Measurements from ENCODE around the gene KCNH4.

The KCNH4 gene

DNA sequence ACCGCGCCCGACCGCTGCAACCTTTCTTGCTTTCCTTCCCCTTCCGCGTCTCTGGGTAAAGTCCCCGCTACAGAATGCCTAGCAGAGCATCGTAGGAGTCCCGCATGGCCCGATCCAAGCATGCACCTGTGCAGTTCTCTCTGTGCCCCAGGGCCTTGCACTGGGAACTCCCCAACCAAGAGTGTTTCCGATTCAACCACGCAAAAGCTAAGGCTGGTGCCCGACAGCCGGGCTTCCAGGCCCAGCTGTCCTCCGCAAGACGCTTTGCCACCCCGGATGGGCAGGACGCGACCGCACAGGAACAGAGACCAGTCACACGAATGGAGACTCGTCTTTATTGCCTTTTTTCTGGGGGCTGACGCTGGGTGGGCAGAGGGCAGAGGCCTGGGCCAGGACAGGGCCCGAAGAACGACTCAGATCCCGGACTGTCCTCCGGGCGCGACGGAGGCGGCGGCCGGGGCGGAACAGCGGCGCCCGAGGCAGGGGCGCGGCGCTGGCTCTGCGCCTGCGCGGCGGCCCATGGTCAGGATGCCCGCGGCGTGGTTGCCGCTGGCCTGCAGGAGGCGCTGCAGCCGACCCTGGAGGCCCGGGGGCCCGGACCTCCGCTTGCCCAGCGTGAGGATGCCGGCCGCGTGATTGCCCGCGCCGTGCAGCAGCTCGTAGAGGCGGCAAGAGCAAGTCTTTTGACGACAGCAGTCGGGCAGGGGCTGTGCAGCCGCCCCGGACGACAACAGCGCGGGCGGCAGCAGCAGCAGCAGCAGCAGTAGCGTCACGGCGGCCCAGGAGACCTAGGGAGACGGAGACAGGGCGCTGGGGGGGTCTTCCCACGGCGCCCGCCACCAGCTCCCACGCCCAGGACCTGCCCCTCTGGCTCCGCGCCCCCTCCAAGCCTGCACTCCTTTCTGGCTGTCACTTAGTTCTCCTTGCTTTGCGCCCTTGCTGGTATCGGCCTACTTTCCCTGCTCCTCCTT is 3.1 kb upstream of the KCNH4 start:
- Histone ChIP-seq H3K36me3 (ENCODE audit: control insufficient read depth in 2 of 2, insufficient read depth in 1 of 2, low read length in 2 of 2) (no peaks in the 10 kb centered on the region), H3K27ac (ENCODE audit: extremely low read depth, low read depth, low read length) (no peak overlapping the region; the same call in 1 of the 2 replicates), H3K4me1 (ENCODE audit: control insufficient read depth, insufficient read depth, low read length) (no peaks in the 10 kb centered on the region), H3K9me3 (ENCODE audit: control insufficient read depth, insufficient read depth, low read depth, low read length) (no peaks in the 10 kb centered on the region), H3K4me3 (ENCODE audit: low read depth, low read length) (peak overlapping the region; percentile 38)
- POLR2A ChIA-PET = interaction anchor here (0.6 to 1.0 kb wide), 2 partner anchors 8 to 91 kb away, joined by 4 to 11 read pairs; no protein-coding TSS in a partner anchor
- TF ChIP-seq, protein P1, sequence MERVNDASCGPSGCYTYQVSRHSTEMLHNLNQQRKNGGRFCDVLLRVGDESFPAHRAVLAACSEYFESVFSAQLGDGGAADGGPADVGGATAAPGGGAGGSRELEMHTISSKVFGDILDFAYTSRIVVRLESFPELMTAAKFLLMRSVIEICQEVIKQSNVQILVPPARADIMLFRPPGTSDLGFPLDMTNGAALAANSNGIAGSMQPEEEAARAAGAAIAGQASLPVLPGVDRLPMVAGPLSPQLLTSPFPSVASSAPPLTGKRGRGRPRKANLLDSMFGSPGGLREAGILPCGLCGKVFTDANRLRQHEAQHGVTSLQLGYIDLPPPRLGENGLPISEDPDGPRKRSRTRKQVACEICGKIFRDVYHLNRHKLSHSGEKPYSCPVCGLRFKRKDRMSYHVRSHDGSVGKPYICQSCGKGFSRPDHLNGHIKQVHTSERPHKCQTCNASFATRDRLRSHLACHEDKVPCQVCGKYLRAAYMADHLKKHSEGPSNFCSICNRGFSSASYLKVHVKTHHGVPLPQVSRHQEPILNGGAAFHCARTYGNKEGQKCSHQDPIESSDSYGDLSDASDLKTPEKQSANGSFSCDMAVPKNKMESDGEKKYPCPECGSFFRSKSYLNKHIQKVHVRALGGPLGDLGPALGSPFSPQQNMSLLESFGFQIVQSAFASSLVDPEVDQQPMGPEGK (tag by site-specific recombination; IDR thresholded peaks at IDR 0.05) = peak; percentile 32; the same call in 1 of the 2 replicates
- TF ChIP-seq ZFHX2 (tag by site-specific recombination; conservative IDR thresholded peaks at IDR 0.05) = peak; percentile 18; the same call in 1 of the 2 replicates
- TF ChIP-seq ZNF324 (tag by site-specific recombination; IDR thresholded peaks at IDR 0.05) = no peak
- no peak for TF ChIP-seq KLF17 (tag by site-specific recombination; IDR thresholded peaks at IDR 0.05)
- TF ChIP-seq ZNF18 (tag by site-specific recombination; IDR thresholded peaks at IDR 0.05) = no peak
- TF ChIP-seq ZBTB26 (tag by site-specific recombination; optimal IDR thresholded peaks at IDR 0.05) = no peak
- TF ChIP-seq ZNF133 (tag by site-specific recombination; IDR thresholded peaks at IDR 0.05) = no peak
- TF ChIP-seq ZNF394 (tag by site-specific recombination; IDR thresholded peaks at IDR 0.05; ENCODE audit: borderline replicate concordance) = no peak
- TF ChIP-seq GLIS2 (tag by site-specific recombination; IDR thresholded peaks at IDR 0.05) = 0 out of 2 replicates have a peak, but pooled peaks have one; percentile 17
- 0 out of 2 replicates have a peak, but pooled peaks have one; percentile 27 for TF ChIP-seq ZNF692 (tag by site-specific recombination; IDR thresholded peaks at IDR 0.05)
- no peak for TF ChIP-seq ZNF146 (tag by site-specific recombination; IDR thresholded peaks at IDR 0.05)
- no peak for TF ChIP-seq ZXDB (tag by site-specific recombination; IDR thresholded peaks at IDR 0.05)
- 0 out of 2 replicates have a peak, but pooled peaks have one; percentile 25 for TF ChIP-seq EGR2 (tag by site-specific recombination; IDR thresholded peaks at IDR 0.05; ENCODE audit: low read depth)
- TF ChIP-seq, protein P2, sequence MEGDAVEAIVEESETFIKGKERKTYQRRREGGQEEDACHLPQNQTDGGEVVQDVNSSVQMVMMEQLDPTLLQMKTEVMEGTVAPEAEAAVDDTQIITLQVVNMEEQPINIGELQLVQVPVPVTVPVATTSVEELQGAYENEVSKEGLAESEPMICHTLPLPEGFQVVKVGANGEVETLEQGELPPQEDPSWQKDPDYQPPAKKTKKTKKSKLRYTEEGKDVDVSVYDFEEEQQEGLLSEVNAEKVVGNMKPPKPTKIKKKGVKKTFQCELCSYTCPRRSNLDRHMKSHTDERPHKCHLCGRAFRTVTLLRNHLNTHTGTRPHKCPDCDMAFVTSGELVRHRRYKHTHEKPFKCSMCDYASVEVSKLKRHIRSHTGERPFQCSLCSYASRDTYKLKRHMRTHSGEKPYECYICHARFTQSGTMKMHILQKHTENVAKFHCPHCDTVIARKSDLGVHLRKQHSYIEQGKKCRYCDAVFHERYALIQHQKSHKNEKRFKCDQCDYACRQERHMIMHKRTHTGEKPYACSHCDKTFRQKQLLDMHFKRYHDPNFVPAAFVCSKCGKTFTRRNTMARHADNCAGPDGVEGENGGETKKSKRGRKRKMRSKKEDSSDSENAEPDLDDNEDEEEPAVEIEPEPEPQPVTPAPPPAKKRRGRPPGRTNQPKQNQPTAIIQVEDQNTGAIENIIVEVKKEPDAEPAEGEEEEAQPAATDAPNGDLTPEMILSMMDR (tag by site-specific recombination; IDR thresholded peaks at IDR 0.05) = peak; percentile 50; the same call in 1 of the 2 replicates
- TF ChIP-seq ZNF624 (tag by site-specific recombination; IDR thresholded peaks at IDR 0.05) = no peak
- no peak for TF ChIP-seq KLF16 (tag by site-specific recombination; IDR thresholded peaks at IDR 0.05)
- no peak for TF ChIP-seq ZNF248 (tag by site-specific recombination; IDR thresholded peaks at IDR 0.05)
- TF ChIP-seq ZBTB8A (tag by site-specific recombination; IDR thresholded peaks at IDR 0.05) = 0 out of 2 replicates have a peak, but pooled peaks have one; percentile 29
- peak; percentile 58 for TF ChIP-seq ZNF341 (tag by site-specific recombination; IDR thresholded peaks at IDR 0.05; ENCODE audit: low read depth)
- no peak for TF ChIP-seq ZBTB20 (tag by site-specific recombination; IDR thresholded peaks at IDR 0.05)
- CTCF ChIA-PET = interaction anchor here (0.6 to 2.9 kb wide), 15 partner anchors 10 to 272 kb away, joined by 3 to 17 read pairs (median 3); partner anchors contain the start of genes CAVIN1 and GHDC
